Astrocyte of the cerebellum (primary cell): ENCODE data around the gene CRABP2.

Source experiments
- DNase-seq: peaks from one replicate; pipeline ENCODE4 v3.0.0-alpha.2; 2011; ENCODE audit warnings: low read depth
- H3K4me3 ChIP-seq: 2 replicates; pipeline ENCODE4 v1.5.1; 2011; ENCODE audit warnings: mild to moderate bottlenecking, low read depth, low read length, moderate library complexity
- in situ Hi-C: cut with HindIII; loops from 2 replicates; pipeline ENCODE4 v1.10.0; 2017; ENCODE audit warnings: low sequenced_read_pairs
- TF ChIP-seq, protein P1 (sequence below): IDR thresholded peaks from 2 replicates; pipeline ENCODE4 v1.5.1; 2012; ENCODE audit warnings: low read length, low read depth, moderate library complexity, mild to moderate bottlenecking; ENCODE audit errors: missing control alignments

Gene CRABP2

GRCh38 chr1:156733989-156734584, 28.7 kb upstream of the CRABP2 start:
- DNase-seq = no peak
- in situ Hi-C loops = no loop called here
- TF ChIP-seq, protein P1, sequence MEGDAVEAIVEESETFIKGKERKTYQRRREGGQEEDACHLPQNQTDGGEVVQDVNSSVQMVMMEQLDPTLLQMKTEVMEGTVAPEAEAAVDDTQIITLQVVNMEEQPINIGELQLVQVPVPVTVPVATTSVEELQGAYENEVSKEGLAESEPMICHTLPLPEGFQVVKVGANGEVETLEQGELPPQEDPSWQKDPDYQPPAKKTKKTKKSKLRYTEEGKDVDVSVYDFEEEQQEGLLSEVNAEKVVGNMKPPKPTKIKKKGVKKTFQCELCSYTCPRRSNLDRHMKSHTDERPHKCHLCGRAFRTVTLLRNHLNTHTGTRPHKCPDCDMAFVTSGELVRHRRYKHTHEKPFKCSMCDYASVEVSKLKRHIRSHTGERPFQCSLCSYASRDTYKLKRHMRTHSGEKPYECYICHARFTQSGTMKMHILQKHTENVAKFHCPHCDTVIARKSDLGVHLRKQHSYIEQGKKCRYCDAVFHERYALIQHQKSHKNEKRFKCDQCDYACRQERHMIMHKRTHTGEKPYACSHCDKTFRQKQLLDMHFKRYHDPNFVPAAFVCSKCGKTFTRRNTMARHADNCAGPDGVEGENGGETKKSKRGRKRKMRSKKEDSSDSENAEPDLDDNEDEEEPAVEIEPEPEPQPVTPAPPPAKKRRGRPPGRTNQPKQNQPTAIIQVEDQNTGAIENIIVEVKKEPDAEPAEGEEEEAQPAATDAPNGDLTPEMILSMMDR = no peak
- H3K4me3 ChIP-seq = no peak overlapping the region

- in situ Hi-C loops = no loop called here
- peak within 1 kb of the TSS; percentile 92 for H3K4me3 ChIP-seq
- peak; percentile 94 for DNase-seq
- TF ChIP-seq, protein P1 = no peak
Measured at GRCh38 chr1:156728599-156729462, 23.4 kb upstream of the CRABP2 start, which contains the start of gene ISG20L2. Gene ISG20L2 (minus strand): TSS chr1:156728766. CDS start chr1:156727652, 1,114 bp downstream.

DNA sequence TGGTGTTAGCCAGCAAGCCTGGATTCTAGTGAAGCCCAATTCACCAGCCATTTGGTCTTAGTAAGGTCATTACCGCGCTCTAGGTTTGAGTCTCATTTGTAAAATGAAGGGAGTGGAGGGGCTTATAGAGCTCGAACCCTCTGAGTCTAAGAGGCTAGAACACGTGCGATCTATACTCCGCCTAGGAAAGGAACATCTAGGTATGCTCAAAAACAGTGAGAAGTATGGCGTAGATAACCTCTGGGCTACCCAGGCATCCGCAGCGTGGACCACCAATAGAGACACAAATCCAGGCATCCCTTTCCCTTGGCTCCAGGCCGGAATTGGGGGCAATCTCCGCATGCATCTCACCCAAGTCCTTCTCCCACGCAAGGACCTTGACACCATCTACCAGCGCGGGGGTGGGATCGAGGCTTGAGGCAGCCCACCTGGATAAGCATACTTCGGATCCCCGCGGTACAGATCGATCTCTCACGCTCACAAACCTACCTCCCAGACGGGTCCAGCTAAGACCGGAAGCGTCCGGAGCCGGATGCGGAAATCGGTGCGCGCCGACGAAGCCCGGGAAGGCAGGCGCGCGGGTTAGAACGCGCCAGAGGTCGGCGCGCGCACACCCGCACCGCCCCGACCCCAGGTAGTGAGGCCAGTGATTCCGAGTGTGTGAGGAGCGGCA, 22.7 kb upstream of the CRABP2 start, which contains the start of gene METTL25B:
METTL25B (plus strand) TSS at position 544 of the 673 bp plus-strand sequence. CDS start 636 bp downstream, outside the sequence.
- DNase-seq = peak; percentile 48
- in situ Hi-C loops = no loop called here
- peak within 1 kb of the TSS; percentile 92 for H3K4me3 ChIP-seq

GRCh38 chr1:156727492-156727891, 22.1 kb upstream of the CRABP2 start:
- TF ChIP-seq, protein P1 = no peak
- H3K4me3 ChIP-seq = peak overlapping the region; percentile 92
- DNase-seq = no peak
- in situ Hi-C loops = no loop called here

More for the DNA sequence above, 22.7 kb upstream of the CRABP2 start, which contains the start of gene METTL25B:
- TF ChIP-seq, protein P1 = no peak

DNA sequence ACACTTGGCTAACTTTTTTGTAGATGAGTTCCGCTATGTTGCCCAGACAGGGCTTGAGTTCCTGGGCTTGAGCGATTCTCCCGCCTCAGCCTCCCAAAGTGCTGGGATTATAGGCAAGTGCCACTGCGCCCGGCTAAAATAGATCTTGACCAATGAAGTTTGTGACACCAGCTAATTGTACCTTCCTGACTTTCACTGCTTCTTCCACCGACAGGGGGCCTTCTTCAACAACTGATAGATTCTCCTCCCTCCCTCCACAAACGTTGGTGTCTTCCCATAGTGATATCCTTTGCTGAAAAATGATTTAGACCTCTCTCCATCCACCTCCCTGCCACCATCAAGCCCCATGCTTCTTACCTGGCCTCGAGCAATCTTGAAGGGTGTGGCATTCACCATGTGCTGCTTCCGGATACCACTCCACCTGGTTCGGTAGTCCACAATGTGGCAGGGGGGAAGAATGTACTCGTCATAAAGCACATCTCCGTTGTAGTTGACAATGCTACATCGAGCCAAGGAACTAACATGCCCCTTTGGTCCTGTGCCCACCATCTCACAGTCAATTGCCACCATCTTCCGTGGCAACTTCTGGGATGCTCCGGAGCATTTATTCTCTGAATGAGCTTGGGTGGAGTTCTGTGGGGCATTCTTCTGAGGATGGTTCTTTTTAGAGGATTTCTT, 21.3 kb upstream of the CRABP2 start:
- TF ChIP-seq, protein P1 = peak; percentile 67
- in situ Hi-C loops = no loop called here
- H3K4me3 ChIP-seq = peak overlapping the region; percentile 39
- DNase-seq = peak; percentile 41
